CD14-positive monocyte (primary cell): ENCODE measurements around the gene DYSF. TPM values are rescaled to one million over a fixed set of nuclear protein-coding genes. Genes with fewer than 3 reads are reported as not detected.

ENCODE experiments used
- DNase-seq, 3 donors: peaks; one replicate each; pipeline ENCODE4 v3.0.0-alpha.2; 2011 to 2022
- H2AFZ ChIP-seq: 2 replicates; pipeline ENCODE4 v1.6.0; 2012; ENCODE audit warnings: mild to moderate bottlenecking, low read depth, low read length, inconsistent platforms; ENCODE audit not compliant: insufficient read depth, poor library complexity, severe bottlenecking
- H3K27ac ChIP-seq, 2 donors: 1 replicate in 1 of 2; 2 replicates in 1 of 2; pipeline ENCODE4 v1.5.1; 2012 to 2013; ENCODE audit warnings: low read length in 2 of 2, control low read depth in 1 of 2, inconsistent platforms in 1 of 2, low read depth in 1 of 2, mild to moderate bottlenecking in 1 of 2
- H3K27me3 ChIP-seq, 2 donors: one replicate each; pipeline versions ENCODE4 v1.6.0 to v1.6.1; 2011 to 2013; ENCODE audit warnings: low read length in 2 of 2; ENCODE audit not compliant: control insufficient read depth in 2 of 2, insufficient read depth in 2 of 2
- H3K36me3 ChIP-seq, 2 donors: replicated peaks in 1 of 2; 1 replicate in 1 of 2; 2 replicates in 1 of 2; pipeline versions ENCODE4 v1.5.1 to v1.6.1; 2012 to 2013; ENCODE audit warnings: low read length in 2 of 2, control low read depth in 1 of 2, inconsistent platforms in 1 of 2, mild to moderate bottlenecking in 1 of 2; ENCODE audit not compliant: insufficient read depth in 2 of 2, control insufficient read depth in 1 of 2
- H3K4me1 ChIP-seq, 2 donors: 1 replicate in 1 of 2; 2 replicates in 1 of 2; pipeline versions ENCODE4 v1.5.1 to v1.6.1; 2012 to 2013; ENCODE audit warnings: low read length in 2 of 2, control low read depth in 1 of 2, inconsistent platforms in 1 of 2, mild to moderate bottlenecking in 1 of 2, moderate library complexity in 1 of 2; ENCODE audit not compliant: insufficient read depth in 2 of 2, control insufficient read depth in 1 of 2
- H3K4me2 ChIP-seq: replicated peaks from 2 replicates; pipeline ENCODE3; 2012; ENCODE audit warnings: low read length, moderate library complexity, mild to moderate bottlenecking; ENCODE audit not compliant: poor library complexity, severe bottlenecking; ENCODE audit errors: extremely low read depth
- H3K4me3 ChIP-seq, 3 experiments: fragments of 200-600 bp in 1 of 3; sonication (generic) in 1 of 3; replicated peaks in 1 of 3; 1 replicate in 2 of 3; 2 replicates in 1 of 3; pipeline ENCODE4 v1.5.1; 2011 to 2013; ENCODE audit warnings: low read length in 3 of 3, mild to moderate bottlenecking in 3 of 3, control low read depth in 2 of 3, low read depth in 2 of 3, inconsistent platforms in 1 of 3, moderate library complexity in 1 of 3
- H3K79me2 ChIP-seq: 2 replicates; pipeline ENCODE4 v1.6.0; 2012; ENCODE audit warnings: mild to moderate bottlenecking, control low read depth, inconsistent platforms, low read length, moderate library complexity; ENCODE audit not compliant: insufficient read depth
- H3K9ac ChIP-seq: 2 replicates; pipeline ENCODE4 v1.6.0; 2017; ENCODE audit warnings: low read length, mild to moderate bottlenecking; ENCODE audit not compliant: insufficient read depth, poor library complexity, severe bottlenecking
- H3K9me3 ChIP-seq, 2 donors: replicated peaks in 1 of 2; 1 replicate in 1 of 2; 2 replicates in 1 of 2; pipeline versions ENCODE4 v1.5.1 to v1.6.1; 2012 to 2013; ENCODE audit warnings: low read length in 2 of 2, control low read depth in 1 of 2; ENCODE audit not compliant: control insufficient read depth in 1 of 2, insufficient read depth in 1 of 2
- H4K20me1 ChIP-seq: 2 replicates; pipeline ENCODE4 v1.6.0; 2012; ENCODE audit warnings: mild to moderate bottlenecking, low read length, control low read depth, moderate library complexity; ENCODE audit not compliant: insufficient read depth
- H3K27ac Mint-ChIP-seq, 7 donors: one replicate each; pipeline ENCODE4 v1.8.0; 2020; ENCODE audit warnings: mild to moderate bottlenecking in 7 of 7, mixed read lengths in 7 of 7, moderate library complexity in 6 of 7, inconsistent platforms in 2 of 7
- H3K27me3 Mint-ChIP-seq, 3 donors: one replicate each; pipeline ENCODE4 v1.8.0; 2021 to 2022; ENCODE audit warnings: low read depth in 3 of 3, mild to moderate bottlenecking in 3 of 3, mixed read lengths in 3 of 3, moderate library complexity in 3 of 3, inconsistent platforms in 1 of 3
- H3K36me3 Mint-ChIP-seq, 2 donors: one replicate each; pipeline ENCODE4 v1.8.0; 2020; ENCODE audit warnings: mixed read lengths in 2 of 2, inconsistent platforms in 1 of 2, mild to moderate bottlenecking in 1 of 2
- H3K4me1 Mint-ChIP-seq: one replicate; pipeline ENCODE4 v1.8.0; 2020; ENCODE audit warnings: mild to moderate bottlenecking, mixed read lengths
- H3K4me3 Mint-ChIP-seq, 2 donors: one replicate each; pipeline ENCODE4 v1.8.0; 2020; ENCODE audit warnings: mild to moderate bottlenecking in 2 of 2, mixed read lengths in 2 of 2, moderate library complexity in 1 of 2
- H3K9me3 Mint-ChIP-seq, 7 donors: one replicate each; pipeline ENCODE4 v1.8.0; 2020 to 2022; ENCODE audit warnings: mixed read lengths in 7 of 7, mild to moderate bottlenecking in 6 of 7, moderate library complexity in 6 of 7, inconsistent platforms in 2 of 7
- WGBS: methylation state at CpG from one replicate; pipeline ENCODE4 v1.1.5; 2013; ENCODE audit warnings: missing lambda C conversion rate; ENCODE audit not compliant: insufficient coverage; 5-methylcytosine and 5-hydroxymethylcytosine counted together
- intact Hi-C, 2 donors: fragments of 100-400 bp; cut with micrococcal nuclease; formaldehyde crosslinking; loops; one replicate each; pipeline versions ENCODE4 v1.15.0 to v1.15.1; 2023
- polyA plus RNA-seq, 3 donors: library from polyadenylated mRNA; depleted of rRNA in 1 of 3; unstranded in 2 of 3; stranded (reverse) in 1 of 3; fragments of 300-500 nt in 2 of 3; fragments of >200 nt in 1 of 3; fragmentation: Illumina TruSeq in 2 of 3; gene quantifications; 1 replicate in 2 of 3; 2 replicates in 1 of 3; pipeline ENCODE4 v1.2.3, GENCODE V29; 2012 to 2021
- TF ChIP-seq, protein P1 (sequence below): fragments of 200-600 bp; IDR thresholded peaks from one replicate; pipeline ENCODE4 v1.8.0; 2022; ENCODE audit warnings: antibody characterized with exemption, mild to moderate bottlenecking

The DYSF gene
- polyA plus RNA-seq, 3 donors: 16.1 to 72.5 (median 31.2) TPM

DNA sequence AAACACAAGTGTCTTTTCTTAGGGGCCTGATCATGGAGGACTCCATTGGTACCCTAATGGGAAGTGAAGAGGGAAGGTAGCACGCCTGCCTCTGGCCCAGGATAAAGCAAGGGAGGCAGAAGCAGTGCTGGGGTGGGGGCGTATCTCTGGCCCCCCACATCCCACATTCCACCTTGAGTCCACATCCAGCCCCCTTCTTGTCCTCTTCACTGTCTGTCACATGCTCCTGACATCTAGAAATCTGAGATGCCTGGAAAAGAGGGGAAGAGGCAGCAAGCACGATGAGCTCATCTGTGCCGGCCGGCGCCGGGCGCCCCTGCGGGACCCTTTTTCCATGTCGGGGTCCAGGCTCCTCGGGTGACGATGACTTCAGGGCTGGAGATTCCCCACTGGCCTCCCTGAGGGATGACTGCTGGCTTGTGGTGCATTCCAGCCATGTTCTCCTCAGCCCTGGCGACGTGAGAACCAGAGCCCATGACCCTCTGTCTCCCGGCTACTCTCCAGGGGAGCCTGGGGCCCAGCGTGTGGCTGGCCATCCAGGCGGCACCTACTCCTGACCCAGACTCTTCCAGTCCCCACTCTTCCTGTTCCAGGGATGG lies 277.5 kb downstream of the DYSF start:
- no peaks in the 10 kb centered on the region for H3K4me1 Mint-ChIP-seq
- H3K4me1 ChIP-seq: no peaks in the 10 kb centered on the region
- TF ChIP-seq, protein P1, sequence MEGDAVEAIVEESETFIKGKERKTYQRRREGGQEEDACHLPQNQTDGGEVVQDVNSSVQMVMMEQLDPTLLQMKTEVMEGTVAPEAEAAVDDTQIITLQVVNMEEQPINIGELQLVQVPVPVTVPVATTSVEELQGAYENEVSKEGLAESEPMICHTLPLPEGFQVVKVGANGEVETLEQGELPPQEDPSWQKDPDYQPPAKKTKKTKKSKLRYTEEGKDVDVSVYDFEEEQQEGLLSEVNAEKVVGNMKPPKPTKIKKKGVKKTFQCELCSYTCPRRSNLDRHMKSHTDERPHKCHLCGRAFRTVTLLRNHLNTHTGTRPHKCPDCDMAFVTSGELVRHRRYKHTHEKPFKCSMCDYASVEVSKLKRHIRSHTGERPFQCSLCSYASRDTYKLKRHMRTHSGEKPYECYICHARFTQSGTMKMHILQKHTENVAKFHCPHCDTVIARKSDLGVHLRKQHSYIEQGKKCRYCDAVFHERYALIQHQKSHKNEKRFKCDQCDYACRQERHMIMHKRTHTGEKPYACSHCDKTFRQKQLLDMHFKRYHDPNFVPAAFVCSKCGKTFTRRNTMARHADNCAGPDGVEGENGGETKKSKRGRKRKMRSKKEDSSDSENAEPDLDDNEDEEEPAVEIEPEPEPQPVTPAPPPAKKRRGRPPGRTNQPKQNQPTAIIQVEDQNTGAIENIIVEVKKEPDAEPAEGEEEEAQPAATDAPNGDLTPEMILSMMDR: no peak
- intact Hi-C loops: no loop called here
- WGBS: 94% methylated on average over 15 of the region's 17 CpGs
- H3K27me3 ChIP-seq: no peaks in the 10 kb centered on the region
- no peaks in the 10 kb centered on the region for H3K36me3 ChIP-seq
- no peak overlapping the region for H3K27ac ChIP-seq
- peaks cover 0 to 35% of the 10 kb centered on the region in 2 donors for H3K9me3 ChIP-seq
- H3K9ac ChIP-seq: no peak overlapping the region
- no peak overlapping the region for H3K27ac Mint-ChIP-seq
- no peak overlapping the region for H3K4me2 ChIP-seq
- H3K36me3 Mint-ChIP-seq: no peaks in the 10 kb centered on the region
- no peak overlapping the region for H3K4me3 Mint-ChIP-seq
- no peaks in the 10 kb centered on the region for H4K20me1 ChIP-seq
- DNase-seq: no peak
- H2AFZ ChIP-seq: no peak overlapping the region
- H3K79me2 ChIP-seq: no peaks in the 10 kb centered on the region
- peaks cover 0 to 6% (median 0%) of the 10 kb centered on the region in 3 donors for H3K27me3 Mint-ChIP-seq
- H3K4me3 ChIP-seq: no peak overlapping the region
- peaks cover 7 to 21% (median 14%) of the 10 kb centered on the region in 7 donors for H3K9me3 Mint-ChIP-seq

DNA sequence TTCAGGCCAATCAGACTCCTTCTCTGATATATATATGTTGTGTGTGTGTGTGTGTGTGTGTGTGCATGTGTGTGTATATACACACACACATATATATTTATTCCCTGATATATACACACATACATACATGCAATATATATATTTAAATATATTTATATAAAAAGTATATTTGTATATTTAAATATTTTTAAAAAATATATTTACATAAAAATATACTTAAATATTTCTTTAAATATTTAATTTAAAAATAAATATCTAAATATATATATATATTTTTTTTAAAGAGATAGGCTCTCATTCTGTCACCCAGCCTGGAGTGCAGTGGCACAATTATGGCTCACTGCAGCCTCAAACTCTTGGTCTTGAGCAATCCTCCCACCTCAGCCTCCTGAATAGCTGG lies 281.3 kb downstream of the DYSF start:
- Histone ChIP-seq H3K4me1 (no peaks in the 10 kb centered on the region), H3K79me2 (no peaks in the 10 kb centered on the region), H3K36me3 (no peaks in the 10 kb centered on the region), H3K4me2 (no peak overlapping the region), H3K4me3 (no peak overlapping the region), H2AFZ (no peak overlapping the region), H3K27me3 (no peaks in the 10 kb centered on the region), H3K9ac (no peak overlapping the region), H3K27ac (no peak overlapping the region), H4K20me1 (no peaks in the 10 kb centered on the region), H3K9me3 (peaks cover 0 to 31% of the 10 kb centered on the region in 2 donors)
- no peak overlapping the region for H3K27ac Mint-ChIP-seq
- H3K4me1 Mint-ChIP-seq: no peaks in the 10 kb centered on the region
- no peak for DNase-seq
- intact Hi-C loops: no loop called here
- H3K9me3 Mint-ChIP-seq: peaks cover 5 to 25% (median 13%) of the 10 kb centered on the region in 7 donors
- no peak overlapping the region for H3K4me3 Mint-ChIP-seq
- no peaks in the 10 kb centered on the region for H3K36me3 Mint-ChIP-seq
- peaks cover 1 to 9% (median 2%) of the 10 kb centered on the region in 3 donors for H3K27me3 Mint-ChIP-seq
- TF ChIP-seq, protein P1: no peak
